ENCODE measurements around the gene ERCC5. TPM values are rescaled to one million over a fixed set of nuclear protein-coding genes. Genes with fewer than 3 reads are reported as not detected.

The ERCC5 gene
- total and polyA plus RNA-seq, 2 donors (not counting 1 experiment from before 2014, with no cell fraction given): 34.7 to 88.3 TPM

- Mint-ChIP-seq H3K27me3 (peaks cover 12% of the 10 kb centered on the region), H3K4me3 (no peak overlapping the region), H3K9me3 (ENCODE audit: insufficient read depth) (no peaks in the 10 kb centered on the region), H3K27ac (no peak overlapping the region), H3K4me1 (no peaks in the 10 kb centered on the region)
- Histone ChIP-seq H3K36me3 (replicated peaks in 1 of 2; ENCODE audit: control extremely low read depth in 1 of 2, control insufficient read depth in 1 of 2, extremely low read depth in 1 of 2, insufficient read depth in 2 of 2, low read length in 1 of 2) (no peaks in the 10 kb centered on the region), H3K27ac (ENCODE audit: low read length in 2 of 2) (no peak overlapping the region), H4K20me1 (ENCODE audit: control insufficient read depth, insufficient read depth, low read length, poor library complexity, severe bottlenecking) (no peaks in the 10 kb centered on the region), H2AFZ (ENCODE audit: insufficient read depth, low read depth, low read length, poor library complexity, severe bottlenecking) (no peak overlapping the region), H3K9ac (ENCODE audit: low read length) (no peak overlapping the region), H3K4me3 (ENCODE audit: control extremely low read depth in 1 of 5, extremely low read depth in 1 of 5, insufficient read depth in 1 of 5, low read depth in 2 of 5, low read length in 4 of 5) (no peak overlapping the region), H3K4me1 (ENCODE audit: control insufficient read depth in 2 of 2, insufficient read depth in 2 of 2, low read length in 2 of 2) (no peaks in the 10 kb centered on the region), H3K79me2 (ENCODE audit: control insufficient read depth, insufficient read depth, low read length) (no peaks in the 10 kb centered on the region), H3K9me3 (ENCODE audit: control extremely low read depth in 1 of 3, control insufficient read depth in 2 of 3, insufficient read depth in 1 of 3, low read length in 2 of 3) (no peaks in the 10 kb centered on the region), H3K4me2 (replicated peaks; ENCODE audit: low read depth, low read length, poor library complexity, severe bottlenecking) (no peak overlapping the region), H3K27me3 (replicated peaks in 1 of 4; ENCODE audit: control extremely low read depth in 1 of 4, control insufficient read depth in 3 of 4, insufficient read depth in 4 of 4, low read length in 3 of 4) (no peaks in the 10 kb centered on the region)
- POLR2A ChIA-PET: no interaction called here
- no peak for DNase-seq
- CTCF ChIA-PET: interaction anchor here (1.0 to 1.4 kb wide), 2 partner anchors 9 to 11 kb away, joined by 3 to 5 read pairs; no protein-coding TSS in a partner anchor
- 93% methylated on average over 4 of the region's 5 CpGs for WGBS (ENCODE audit: insufficient coverage)
- no peak for TF ChIP-seq EZH2 (IDR thresholded peaks at IDR 0.05; ENCODE audit: borderline replicate concordance, insufficient read depth, low read depth, low read length, poor library complexity, severe bottlenecking)
- TF ChIP-seq CTCF (IDR thresholded peaks at IDR 0.05): no peak
- intact Hi-C loops (cut with micrococcal nuclease): no loop called here
- no peak for ATAC-seq (ENCODE audit: low read depth)
Measured at GRCh38 chr13:102904408-102904862, 58.6 kb downstream of the ERCC5 start.

GRCh38 chr13:102905905-102906771 is 60.3 kb downstream of the ERCC5 start:
- ChIA-PET CTCF (interaction anchor here (2.5 kb wide), 1 partner anchor 10 kb away, joined by 9 read pairs; no protein-coding TSS in a partner anchor), POLR2A (no interaction called here)
- no peak overlapping the region for H3K27ac Mint-ChIP-seq
- Histone ChIP-seq H3K79me2 (ENCODE audit: control insufficient read depth, insufficient read depth, low read length) (no peaks in the 10 kb centered on the region), H3K4me3 (ENCODE audit: control extremely low read depth in 1 of 5, extremely low read depth in 1 of 5, insufficient read depth in 1 of 5, low read depth in 2 of 5, low read length in 4 of 5) (no peak overlapping the region), H3K9ac (ENCODE audit: low read length) (no peak overlapping the region), H3K27me3 (replicated peaks in 1 of 4; ENCODE audit: control extremely low read depth in 1 of 4, control insufficient read depth in 3 of 4, insufficient read depth in 4 of 4, low read length in 3 of 4) (no peaks in the 10 kb centered on the region), H3K36me3 (replicated peaks in 1 of 2; ENCODE audit: control extremely low read depth in 1 of 2, control insufficient read depth in 1 of 2, extremely low read depth in 1 of 2, insufficient read depth in 2 of 2, low read length in 1 of 2) (no peaks in the 10 kb centered on the region), H2AFZ (ENCODE audit: insufficient read depth, low read depth, low read length, poor library complexity, severe bottlenecking) (no peak overlapping the region), H4K20me1 (ENCODE audit: control insufficient read depth, insufficient read depth, low read length, poor library complexity, severe bottlenecking) (no peaks in the 10 kb centered on the region), H3K27ac (ENCODE audit: low read length in 2 of 2) (no peak overlapping the region), H3K4me2 (replicated peaks; ENCODE audit: low read depth, low read length, poor library complexity, severe bottlenecking) (no peak overlapping the region), H3K9me3 (ENCODE audit: control extremely low read depth in 1 of 3, control insufficient read depth in 2 of 3, insufficient read depth in 1 of 3, low read length in 2 of 3) (no peaks in the 10 kb centered on the region), H3K4me1 (ENCODE audit: control insufficient read depth in 2 of 2, insufficient read depth in 2 of 2, low read length in 2 of 2) (no peaks in the 10 kb centered on the region)
- WGBS (ENCODE audit: insufficient coverage): 92% methylated on average over 2 of the region's 7 CpGs
- H3K4me3 Mint-ChIP-seq: no peak overlapping the region
- no peak for TF ChIP-seq EZH2 (IDR thresholded peaks at IDR 0.05; ENCODE audit: borderline replicate concordance, insufficient read depth, low read depth, low read length, poor library complexity, severe bottlenecking)
- TF ChIP-seq CTCF (IDR thresholded peaks at IDR 0.05): no peak
- ATAC-seq (ENCODE audit: low read depth) (no peak), DNase-seq (no peak)
- intact Hi-C loops (cut with micrococcal nuclease): no loop called here
- H3K27me3 Mint-ChIP-seq: peaks cover 12% of the 10 kb centered on the region
- H3K9me3 Mint-ChIP-seq (ENCODE audit: insufficient read depth): no peaks in the 10 kb centered on the region
- no peaks in the 10 kb centered on the region for H3K4me1 Mint-ChIP-seq
